ENCODE measurements around the gene HIVEP3.

DNA sequence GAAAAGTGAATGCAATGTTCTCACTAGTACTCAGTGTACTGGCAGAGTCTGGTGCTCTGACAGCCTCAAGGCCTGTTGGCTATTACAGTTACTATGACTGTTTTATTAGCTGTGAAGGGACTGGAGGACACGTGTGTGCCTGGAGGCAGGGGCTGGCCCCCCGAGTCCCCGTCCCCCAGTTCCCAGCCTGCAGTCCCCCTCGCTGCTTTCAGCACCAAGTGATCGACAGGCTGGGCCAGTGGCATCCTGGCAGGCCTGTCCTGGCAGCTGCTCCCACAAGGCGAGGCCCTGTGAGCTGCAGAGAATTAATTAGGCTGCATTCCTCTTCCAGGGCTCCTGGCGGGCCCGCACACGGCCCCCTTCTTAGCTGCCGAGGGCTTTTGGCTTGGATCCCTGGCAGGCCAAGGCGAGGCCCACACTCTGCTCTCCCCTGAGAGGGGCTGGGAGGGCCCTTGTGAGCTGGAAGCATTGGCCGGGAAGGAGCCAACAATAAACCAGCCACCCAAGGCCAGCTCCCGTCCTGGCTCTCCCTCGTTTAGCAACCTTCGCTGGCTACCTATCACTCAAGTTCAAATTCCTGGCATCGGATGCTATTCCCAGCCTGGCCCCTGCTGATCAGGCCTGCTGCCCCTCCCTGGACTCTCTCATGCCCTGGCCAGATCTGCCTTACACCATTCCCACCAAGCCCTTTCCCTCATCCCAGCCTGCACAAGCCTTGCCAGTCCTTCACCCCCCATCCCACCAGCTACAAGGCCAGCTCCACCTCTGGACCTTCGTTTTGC is 444.0 kb downstream of the HIVEP3 start:
- TF ChIP-seq POLR2A (IDR thresholded peaks at IDR 0.05; ENCODE audit: extremely low read depth, insufficient read length): no peak
- no peak for TF ChIP-seq CTCF (IDR thresholded peaks at IDR 0.05; ENCODE audit: low read depth, low read length)
